ENCODE data around the gene CNNM4.

DNA sequence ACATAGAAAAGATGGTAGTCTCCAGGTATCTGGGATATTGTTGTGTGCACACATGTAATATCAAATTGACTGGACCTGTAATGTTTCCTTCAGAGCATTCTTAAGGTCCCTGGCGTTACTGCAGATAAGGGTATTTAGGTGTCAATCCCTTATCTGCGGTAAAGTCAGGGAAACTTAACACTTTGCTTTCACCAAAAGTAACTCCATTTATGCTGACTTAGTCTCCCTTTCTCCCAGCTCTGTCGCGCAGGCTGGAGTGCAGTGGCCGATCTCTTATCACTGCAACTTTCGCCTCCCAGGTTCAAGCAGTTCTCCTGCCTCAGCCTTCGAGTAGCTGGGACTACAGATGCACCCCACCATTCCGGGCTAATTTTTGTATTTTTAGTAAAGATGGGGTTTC is 57.2 kb downstream of the CNNM4 start:
- TF ChIP-seq, protein P1, sequence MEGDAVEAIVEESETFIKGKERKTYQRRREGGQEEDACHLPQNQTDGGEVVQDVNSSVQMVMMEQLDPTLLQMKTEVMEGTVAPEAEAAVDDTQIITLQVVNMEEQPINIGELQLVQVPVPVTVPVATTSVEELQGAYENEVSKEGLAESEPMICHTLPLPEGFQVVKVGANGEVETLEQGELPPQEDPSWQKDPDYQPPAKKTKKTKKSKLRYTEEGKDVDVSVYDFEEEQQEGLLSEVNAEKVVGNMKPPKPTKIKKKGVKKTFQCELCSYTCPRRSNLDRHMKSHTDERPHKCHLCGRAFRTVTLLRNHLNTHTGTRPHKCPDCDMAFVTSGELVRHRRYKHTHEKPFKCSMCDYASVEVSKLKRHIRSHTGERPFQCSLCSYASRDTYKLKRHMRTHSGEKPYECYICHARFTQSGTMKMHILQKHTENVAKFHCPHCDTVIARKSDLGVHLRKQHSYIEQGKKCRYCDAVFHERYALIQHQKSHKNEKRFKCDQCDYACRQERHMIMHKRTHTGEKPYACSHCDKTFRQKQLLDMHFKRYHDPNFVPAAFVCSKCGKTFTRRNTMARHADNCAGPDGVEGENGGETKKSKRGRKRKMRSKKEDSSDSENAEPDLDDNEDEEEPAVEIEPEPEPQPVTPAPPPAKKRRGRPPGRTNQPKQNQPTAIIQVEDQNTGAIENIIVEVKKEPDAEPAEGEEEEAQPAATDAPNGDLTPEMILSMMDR (conservative IDR thresholded peaks at IDR 0.05 in 1 of 2, IDR thresholded peaks at IDR 0.05 in 1 of 2; ENCODE audit: extremely low read depth in 1 of 2, insufficient read depth in 1 of 2, low read depth in 1 of 2, low read length in 2 of 2) = no peak
- TF ChIP-seq EZH2 (IDR thresholded peaks at IDR 0.05; ENCODE audit: borderline replicate concordance, low read length) = no peak

Measured in mammary epithelial cell (primary cell).